Pancreas (tissue), 10 donors: ENCODE data around the gene CELF1. TPM values are rescaled to one million over a fixed set of nuclear protein-coding genes. Genes with fewer than 3 reads are reported as not detected.

Experiments used
- ATAC-seq, 4 donors: fragments of 200-7000 bp; cut with Tn5 transposase; one replicate each; pipeline versions ENCODE4 v1.8.0 to v1.9.1; 2020; ENCODE audit warnings: mild to moderate bottlenecking in 4 of 4, moderate library complexity in 4 of 4
- DNase-seq, 6 donors: peaks; one replicate each; pipeline ENCODE4 v3.0.0-alpha.2; 2020
- FAIRE-seq: peaks from 2 replicates; lab custom pipeline; 2012; peaks lifted over from hg19 to GRCh38; lab: Jason Lieb, UNC
- H3K27ac ChIP-seq, 4 donors: fragments of 200-600 bp; sonication (generic); 1 replicate in 3 of 4; 2 replicates in 1 of 4; pipeline versions ENCODE4 v1.5.0 to v1.8.0; 2020
- H3K27me3 ChIP-seq, 4 donors: fragments of 200-600 bp; one replicate each; pipeline ENCODE4 v1.8.0; 2021
- H3K36me3 ChIP-seq, 3 donors: fragments of 200-600 bp; sonication (generic) in 1 of 3; one replicate each; pipeline versions ENCODE4 v1.5.0 to v1.8.0; 2020 to 2021
- H3K4me1 ChIP-seq, 3 donors: fragments of 200-600 bp; one replicate each; pipeline ENCODE4 v1.8.0; 2021
- H3K4me3 ChIP-seq, 4 donors: fragments of 200-600 bp; sonication (generic) in 2 of 4; one replicate each; pipeline versions ENCODE4 v1.5.0 to v1.8.0; 2020 to 2021
- H3K9me3 ChIP-seq, 4 donors: fragments of 200-600 bp; one replicate each; pipeline ENCODE4 v1.8.0; 2021
- WGBS, 2 donors: extraction: QIAGEN DNeasy Blood & Tissue Kit; methylation state at CpG; one replicate each; pipeline ENCODE4 v1.1.7; 2013; 5-methylcytosine and 5-hydroxymethylcytosine counted together
- intact Hi-C, 3 donors: fragments of 100-400 bp; cut with DNase I; formaldehyde crosslinking; loops; one replicate each; pipeline versions ENCODE4 v1.11.1 to v1.14.2; 2022
- polyA plus RNA-seq, 2 donors: library from polyadenylated mRNA; stranded (reverse); fragments of 200-250 nt; gene quantifications; one replicate each; pipeline ENCODE4 v1.2.3, GENCODE V29; 2013
- total RNA-seq, 6 donors: library from RNA; stranded (reverse); fragmentation: NEBNext Ultra II Directional in 4 of 6; extraction: Animal tissue kit (Norgen Biotek cat#: 25700) in 4 of 6; gene quantifications; one replicate each; pipeline versions ENCODE4 v1.2.1 to v1.2.4, GENCODE V29; 2021 to 2023
- TF ChIP-seq, protein P1 (sequence below), 4 donors: fragments of 200-600 bp; sonication (generic) in 3 of 4; IDR thresholded peaks; one replicate each; pipeline versions ENCODE4 v1.5.0 to v1.8.0; 2021; ENCODE audit warnings: antibody characterized with exemption in 4 of 4
- donor health status: healthy with polysubstance abuse.
- donor health status: DM: no; HTN: no; CAD: no; lungs with moderate emphysema.
- donor health status: DM: no; HTN: no; CAD: no.
- donor health status: control.
- donor health status: control.
- donor health status: Bipolar disorder and iron deficiency.
- donor health status: DM: yes; HTN: yes; CAD: no.
- donor health status: DM: no; HTN: no; CAD: no.
- donor health status: DM: no; HTN: no; CAD: no.
- donor health status: DM: yes; HTN: yes; CAD: no.

The CELF1 gene
- total and polyA plus RNA-seq, 8 donors = 20.0 to 56.3 (median 35.9) TPM

DNA sequence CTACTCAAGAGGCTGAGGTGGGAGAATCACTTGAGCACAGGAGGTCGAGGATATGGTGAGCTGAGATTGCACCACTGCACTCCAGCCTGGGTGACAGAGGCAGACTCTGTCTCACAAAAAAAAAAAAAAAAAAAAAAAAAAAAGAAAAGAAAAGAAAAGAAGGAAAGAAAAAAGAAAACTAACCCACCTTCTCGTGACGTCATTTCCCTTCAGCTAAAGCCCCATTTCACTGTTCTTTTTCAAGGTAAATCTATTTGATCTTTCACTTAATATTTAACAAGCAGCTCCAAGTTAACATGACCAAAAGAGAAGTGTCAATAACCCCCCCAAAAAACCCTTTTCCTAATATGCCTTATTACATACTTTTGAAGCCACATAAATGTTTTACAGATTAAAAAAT lies 109.1 kb downstream of the CELF1 start:
- TF ChIP-seq, protein P1, sequence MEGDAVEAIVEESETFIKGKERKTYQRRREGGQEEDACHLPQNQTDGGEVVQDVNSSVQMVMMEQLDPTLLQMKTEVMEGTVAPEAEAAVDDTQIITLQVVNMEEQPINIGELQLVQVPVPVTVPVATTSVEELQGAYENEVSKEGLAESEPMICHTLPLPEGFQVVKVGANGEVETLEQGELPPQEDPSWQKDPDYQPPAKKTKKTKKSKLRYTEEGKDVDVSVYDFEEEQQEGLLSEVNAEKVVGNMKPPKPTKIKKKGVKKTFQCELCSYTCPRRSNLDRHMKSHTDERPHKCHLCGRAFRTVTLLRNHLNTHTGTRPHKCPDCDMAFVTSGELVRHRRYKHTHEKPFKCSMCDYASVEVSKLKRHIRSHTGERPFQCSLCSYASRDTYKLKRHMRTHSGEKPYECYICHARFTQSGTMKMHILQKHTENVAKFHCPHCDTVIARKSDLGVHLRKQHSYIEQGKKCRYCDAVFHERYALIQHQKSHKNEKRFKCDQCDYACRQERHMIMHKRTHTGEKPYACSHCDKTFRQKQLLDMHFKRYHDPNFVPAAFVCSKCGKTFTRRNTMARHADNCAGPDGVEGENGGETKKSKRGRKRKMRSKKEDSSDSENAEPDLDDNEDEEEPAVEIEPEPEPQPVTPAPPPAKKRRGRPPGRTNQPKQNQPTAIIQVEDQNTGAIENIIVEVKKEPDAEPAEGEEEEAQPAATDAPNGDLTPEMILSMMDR (IDR thresholded peaks at IDR 0.05) = no peak
- Histone ChIP-seq H3K27ac (no peak overlapping the region), H3K9me3 (no peaks in the 10 kb centered on the region), H3K4me3 (no peak overlapping the region), H3K36me3 (no peaks in the 10 kb centered on the region), H3K4me1 (no peaks in the 10 kb centered on the region), H3K27me3 (no peaks in the 10 kb centered on the region)
- FAIRE-seq (no peak), ATAC-seq (no peak), DNase-seq (no peak)
- intact Hi-C loops = loop anchor here in 1 of 3 donors (10.0 kb wide), 1 partner anchor 69 kb away; the partner anchor contains the start of gene SPI1
- WGBS, 2 donors = 67 to 69% methylated on average over 3 of the region's 3 CpGs

DNA sequence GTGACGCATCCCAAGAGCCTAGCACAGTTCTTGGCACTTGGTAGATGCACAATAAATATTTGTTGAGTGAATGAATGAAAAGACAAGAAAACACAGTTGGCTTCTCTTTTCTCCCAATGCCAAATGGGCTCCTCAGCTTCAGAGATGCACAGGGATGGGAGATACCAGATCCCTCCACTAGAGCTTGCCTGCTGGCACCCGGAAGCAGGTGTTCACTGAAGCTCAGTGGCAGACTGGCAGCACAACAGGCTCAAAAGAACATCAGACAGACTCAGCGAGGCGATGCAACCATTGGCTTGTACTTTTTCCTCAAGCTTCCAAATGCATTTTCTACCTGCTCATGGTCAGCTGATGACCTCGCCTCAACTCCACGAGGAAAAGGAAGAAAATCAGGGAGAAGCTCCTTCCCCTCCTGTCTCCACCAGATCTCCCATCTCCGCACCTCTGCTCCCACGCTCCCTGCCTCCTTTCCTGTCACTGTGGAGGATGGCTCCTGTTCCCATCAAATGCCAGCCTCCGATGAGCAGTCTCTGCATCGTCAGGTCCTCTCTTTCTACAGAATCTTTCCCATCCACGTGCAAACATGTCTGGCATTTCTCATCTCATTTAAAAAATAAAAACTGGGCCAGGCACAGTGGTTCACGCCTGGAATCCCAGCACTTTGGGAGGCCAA lies 109.8 kb downstream of the CELF1 start:
- H3K4me3 ChIP-seq = no peak overlapping the region
- WGBS, 2 donors = 77 to 82% methylated on average over 12 of the region's 12 CpGs
- H3K27me3 ChIP-seq = no peaks in the 10 kb centered on the region
- DNase-seq (no peak), ATAC-seq (peak in 1 of 4 donors; percentile 38), FAIRE-seq (no peak)
- intact Hi-C loops = loop anchor here in 1 of 3 donors (10.0 kb wide), 1 partner anchor 68 kb away; the partner anchor contains the start of gene SPI1
- TF ChIP-seq, protein P1 (IDR thresholded peaks at IDR 0.05) = no peak
- no peaks in the 10 kb centered on the region for H3K9me3 ChIP-seq
- no peaks in the 10 kb centered on the region for H3K36me3 ChIP-seq
- no peaks in the 10 kb centered on the region for H3K4me1 ChIP-seq
- H3K27ac ChIP-seq = no peak overlapping the region

DNA sequence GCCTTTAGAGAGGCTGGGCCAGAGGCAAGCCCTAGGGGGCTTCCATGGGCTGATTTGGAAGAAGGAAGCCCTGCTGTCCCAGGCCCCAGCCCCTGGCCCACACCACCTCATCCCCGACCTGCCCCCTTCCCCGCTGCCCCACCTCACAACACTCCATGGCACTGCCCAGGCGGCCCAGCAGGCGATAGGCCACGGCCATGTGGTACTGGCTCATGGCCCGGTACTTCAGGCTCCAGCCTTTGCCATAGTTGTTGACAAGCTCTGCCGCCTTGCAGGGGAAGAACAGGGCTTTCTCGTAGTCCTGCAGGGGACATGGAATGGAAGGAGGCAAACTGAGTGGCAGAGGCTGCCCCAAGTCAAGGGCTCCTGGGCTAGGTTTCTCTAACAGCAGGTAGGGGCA lies 110.4 kb downstream of the CELF1 start:
- H3K27me3 ChIP-seq = no peaks in the 10 kb centered on the region
- intact Hi-C loops = loop anchor here in 1 of 3 donors (10.0 kb wide), 1 partner anchor 68 kb away; the partner anchor contains the start of gene SPI1
- FAIRE-seq = no peak
- H3K27ac ChIP-seq = no peak overlapping the region
- H3K4me3 ChIP-seq = no peak overlapping the region
- H3K4me1 ChIP-seq = peaks cover 0 to 6% (median 0%) of the 10 kb centered on the region in 3 donors
- H3K36me3 ChIP-seq = no peaks in the 10 kb centered on the region
- WGBS, 2 donors = 84 to 88% methylated on average over 8 of the region's 8 CpGs
- H3K9me3 ChIP-seq = no peaks in the 10 kb centered on the region
- TF ChIP-seq, protein P1 (IDR thresholded peaks at IDR 0.05) = no peak
- no peak for ATAC-seq
- DNase-seq = no peak

DNA sequence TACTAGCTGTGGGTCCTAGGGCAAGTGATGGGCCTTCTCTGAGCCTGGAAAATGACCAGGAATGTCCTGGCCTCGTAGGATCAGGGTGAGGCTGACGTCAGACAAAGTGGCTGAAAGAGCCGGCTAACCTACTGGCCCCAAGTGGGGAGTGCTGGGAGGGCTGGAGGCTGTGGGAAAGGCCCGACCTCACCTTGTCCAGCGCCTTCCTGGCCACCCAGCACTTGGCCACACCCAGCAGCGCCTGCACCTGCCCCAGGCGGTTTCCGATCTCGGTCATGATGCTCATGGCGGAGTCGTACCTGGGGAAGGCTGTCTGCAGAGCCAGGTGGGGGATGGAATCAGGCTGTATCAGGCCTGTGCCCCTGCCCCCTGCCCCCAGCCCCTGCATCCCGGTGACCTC lies 111.5 kb downstream of the CELF1 start:
- H3K4me1 ChIP-seq = peaks cover 0 to 9% (median 0%) of the 10 kb centered on the region in 3 donors
- no peak for FAIRE-seq
- TF ChIP-seq, protein P1 (IDR thresholded peaks at IDR 0.05) = no peak
- DNase-seq = no peak
- no peak for ATAC-seq
- no peaks in the 10 kb centered on the region for H3K9me3 ChIP-seq
- H3K36me3 ChIP-seq = no peaks in the 10 kb centered on the region
- no peak overlapping the region for H3K27ac ChIP-seq
- 81 to 88% methylated on average over 12 of the region's 12 CpGs for whole genome bisulfite sequencing, 2 donors
- intact Hi-C loops = loop anchor here in 1 of 3 donors (10.0 kb wide), 1 partner anchor 67 kb away; the partner anchor contains the start of gene SPI1
- no peaks in the 10 kb centered on the region for H3K27me3 ChIP-seq
- H3K4me3 ChIP-seq = no peak overlapping the region

DNA sequence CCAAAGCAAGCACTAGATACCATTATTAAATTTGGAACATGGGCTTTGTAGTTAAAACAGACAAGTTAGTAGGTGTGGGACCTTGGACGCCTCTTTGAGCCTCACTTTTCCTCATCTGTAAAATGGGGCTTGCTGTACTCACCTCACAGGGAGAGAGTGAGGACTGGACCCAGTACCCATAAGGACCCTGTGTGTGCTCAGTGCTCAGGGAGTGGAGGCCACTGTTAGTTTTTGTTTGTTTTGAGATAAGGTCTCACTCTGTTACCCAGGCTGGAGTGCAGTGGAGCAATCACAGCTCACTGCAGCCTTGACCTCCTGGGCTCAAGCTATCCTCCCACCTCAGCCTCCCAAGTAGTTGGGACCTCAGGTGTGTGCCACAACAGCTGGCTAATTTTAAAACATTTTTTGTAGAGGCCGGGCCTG lies 112.9 kb downstream of the CELF1 start:
- WGBS, 2 donors = 83 to 88% methylated on average over 2 of the region's 2 CpGs
- H3K27me3 ChIP-seq = no peaks in the 10 kb centered on the region
- ATAC-seq (no peak), DNase-seq (no peak), FAIRE-seq (no peak)
- intact Hi-C loops = loop anchor here in 1 of 3 donors (10.0 kb wide), 1 partner anchor 65 kb away; the partner anchor contains the start of gene SPI1
- H3K4me3 ChIP-seq = no peak overlapping the region
- TF ChIP-seq, protein P1 (IDR thresholded peaks at IDR 0.05) = no peak
- H3K4me1 ChIP-seq = peaks cover 0 to 9% (median 0%) of the 10 kb centered on the region in 3 donors
- H3K9me3 ChIP-seq = no peaks in the 10 kb centered on the region
- H3K36me3 ChIP-seq = no peaks in the 10 kb centered on the region
- H3K27ac ChIP-seq = no peak overlapping the region
